Cardiac fibroblast (primary cell): ENCODE data around the gene CNPY3.
"Not testable (repeated sequence)": the region's sequence is repeated elsewhere in the genome, so short reads cannot be mapped to it uniquely, and the experiment has no call there.

Source experiments
- DNase-seq, 2 donors: peaks; one replicate each; pipeline versions ENCODE4 v3.0.0 to v3.0.0-alpha.2; 2010; ENCODE audit warnings: low read depth in 2 of 2
- H3K4me3 ChIP-seq, 2 donors: replicated peaks in 1 of 2; 1 replicate in 1 of 2; 2 replicates in 1 of 2; pipeline ENCODE4 v1.5.1; 2011; ENCODE audit warnings: low read depth in 2 of 2, low read length in 2 of 2, mild to moderate bottlenecking in 2 of 2, moderate library complexity in 1 of 2
- TF ChIP-seq, protein P1 (sequence below): IDR thresholded peaks from one replicate; pipeline ENCODE4 v1.5.1; 2011; ENCODE audit warnings: low read depth, mild to moderate bottlenecking, low read length, inconsistent platforms

The CNPY3 gene

DNA sequence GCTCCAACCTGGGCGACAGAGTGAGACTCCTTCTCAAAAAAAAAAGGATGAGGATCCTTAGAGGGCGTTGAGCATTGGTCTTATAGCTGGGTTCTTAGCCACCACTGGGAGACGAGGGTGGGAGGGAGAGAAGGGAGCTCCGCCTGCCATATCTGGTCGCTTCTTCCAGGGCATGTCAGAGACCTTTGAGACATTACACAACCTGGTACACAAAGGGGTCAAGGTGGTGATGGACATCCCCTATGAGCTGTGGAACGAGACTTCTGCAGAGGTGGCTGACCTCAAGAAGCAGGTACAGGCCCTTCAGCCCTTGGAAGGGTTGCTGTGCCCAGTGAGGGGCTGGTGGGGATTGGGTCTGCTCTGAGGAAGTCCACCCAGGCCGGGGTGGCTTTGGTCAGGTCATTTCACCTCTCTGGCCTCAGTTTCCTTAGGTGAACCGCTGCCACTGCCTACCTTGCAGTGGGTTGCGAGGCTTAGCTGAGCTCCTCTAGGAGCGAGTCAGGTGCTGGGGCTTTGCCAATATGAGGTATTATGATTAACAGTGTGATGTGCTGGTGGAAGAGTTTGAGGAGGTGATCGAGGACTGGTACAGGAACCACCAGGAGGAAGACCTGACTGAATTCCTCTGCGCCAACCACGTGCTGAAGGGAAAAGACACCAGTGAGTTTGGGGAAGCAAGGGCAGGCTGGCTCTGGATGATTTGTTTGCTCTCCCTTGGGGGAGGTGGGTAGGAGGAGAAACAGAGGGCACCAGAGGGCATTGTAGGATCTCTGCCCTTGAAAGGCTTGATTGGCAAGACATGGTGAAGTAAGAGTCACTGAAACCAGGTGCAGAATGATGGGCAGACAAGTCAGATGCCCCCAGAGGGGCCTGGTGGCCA, 8.5 kb downstream of the CNPY3 start:
- DNase-seq = no peak
- TF ChIP-seq, protein P1, sequence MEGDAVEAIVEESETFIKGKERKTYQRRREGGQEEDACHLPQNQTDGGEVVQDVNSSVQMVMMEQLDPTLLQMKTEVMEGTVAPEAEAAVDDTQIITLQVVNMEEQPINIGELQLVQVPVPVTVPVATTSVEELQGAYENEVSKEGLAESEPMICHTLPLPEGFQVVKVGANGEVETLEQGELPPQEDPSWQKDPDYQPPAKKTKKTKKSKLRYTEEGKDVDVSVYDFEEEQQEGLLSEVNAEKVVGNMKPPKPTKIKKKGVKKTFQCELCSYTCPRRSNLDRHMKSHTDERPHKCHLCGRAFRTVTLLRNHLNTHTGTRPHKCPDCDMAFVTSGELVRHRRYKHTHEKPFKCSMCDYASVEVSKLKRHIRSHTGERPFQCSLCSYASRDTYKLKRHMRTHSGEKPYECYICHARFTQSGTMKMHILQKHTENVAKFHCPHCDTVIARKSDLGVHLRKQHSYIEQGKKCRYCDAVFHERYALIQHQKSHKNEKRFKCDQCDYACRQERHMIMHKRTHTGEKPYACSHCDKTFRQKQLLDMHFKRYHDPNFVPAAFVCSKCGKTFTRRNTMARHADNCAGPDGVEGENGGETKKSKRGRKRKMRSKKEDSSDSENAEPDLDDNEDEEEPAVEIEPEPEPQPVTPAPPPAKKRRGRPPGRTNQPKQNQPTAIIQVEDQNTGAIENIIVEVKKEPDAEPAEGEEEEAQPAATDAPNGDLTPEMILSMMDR = no peak
- H3K4me3 ChIP-seq = no peak overlapping the region

DNA sequence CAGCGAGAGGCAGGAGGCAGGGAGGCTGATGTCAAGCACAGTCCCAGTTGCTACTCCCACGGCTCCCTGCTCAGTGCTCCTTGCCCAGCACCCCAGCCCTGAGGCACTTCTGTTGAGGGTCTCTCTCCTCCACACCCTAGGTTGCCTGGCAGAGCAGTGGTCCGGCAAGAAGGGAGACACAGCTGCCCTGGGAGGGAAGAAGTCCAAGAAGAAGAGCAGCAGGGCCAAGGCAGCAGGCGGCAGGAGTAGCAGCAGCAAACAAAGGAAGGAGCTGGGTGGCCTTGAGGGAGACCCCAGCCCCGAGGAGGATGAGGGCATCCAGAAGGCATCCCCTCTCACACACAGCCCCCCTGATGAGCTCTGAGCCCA, 9.1 kb downstream of the CNPY3 start:
- DNase-seq = no peak
- no peak overlapping the region for H3K4me3 ChIP-seq
- TF ChIP-seq, protein P1 = no peak

DNA sequence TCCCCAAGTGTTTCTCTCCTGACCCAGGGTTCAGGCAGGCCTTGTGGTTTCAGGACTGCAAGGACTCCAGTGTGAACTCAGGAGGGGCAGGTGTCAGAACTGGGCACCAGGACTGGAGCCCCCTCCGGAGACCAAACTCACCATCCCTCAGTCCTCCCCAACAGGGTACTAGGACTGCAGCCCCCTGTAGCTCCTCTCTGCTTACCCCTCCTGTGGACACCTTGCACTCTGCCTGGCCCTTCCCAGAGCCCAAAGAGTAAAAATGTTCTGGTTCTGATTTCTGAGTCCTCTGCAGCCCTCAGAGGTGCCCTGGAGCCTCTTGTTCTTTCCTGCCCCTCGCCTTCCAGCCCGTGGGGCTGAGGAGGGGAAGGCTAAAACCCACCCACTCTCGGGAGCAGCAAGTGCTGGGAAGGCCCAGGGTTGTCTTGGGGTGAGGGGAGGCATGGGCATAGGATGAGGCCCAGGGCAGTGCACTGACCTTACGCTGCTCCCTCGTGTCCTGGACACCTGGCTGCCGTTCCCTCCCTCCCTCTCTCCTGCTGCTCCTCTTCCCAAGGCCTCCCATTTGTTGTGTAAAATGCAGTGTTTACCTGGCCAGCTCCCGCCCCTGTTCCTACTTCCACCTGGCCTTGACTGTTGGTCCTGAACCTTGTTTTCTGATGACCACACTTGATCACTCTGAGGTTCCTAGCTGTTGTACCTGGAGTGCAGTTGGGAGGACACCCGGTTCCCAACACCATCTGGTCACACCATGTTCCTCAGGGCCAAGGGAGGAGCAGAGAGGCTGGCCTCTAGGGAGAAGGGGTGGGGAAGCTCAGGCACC, 9.9 kb downstream of the CNPY3 start:
- DNase-seq = no peak
- TF ChIP-seq, protein P1 = no peak
- no peak overlapping the region for H3K4me3 ChIP-seq

DNA sequence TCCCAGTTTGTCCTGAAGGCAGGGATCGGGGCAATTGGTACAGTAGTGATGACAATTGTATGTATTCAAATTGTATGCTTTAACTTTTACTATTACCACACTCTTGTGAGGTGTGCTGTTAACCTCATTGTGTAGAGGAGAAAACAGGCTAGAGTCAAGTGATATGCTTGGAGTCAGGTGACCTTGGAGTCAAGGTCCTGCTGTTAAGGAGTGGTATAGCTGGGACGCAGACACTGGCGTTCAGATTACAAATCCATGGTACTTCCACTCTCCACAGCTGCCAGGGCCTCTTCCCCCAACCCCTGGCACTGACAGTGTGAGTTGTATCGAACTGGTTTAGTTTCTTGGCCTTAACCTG, 10.5 kb downstream of the CNPY3 start:
- no peak overlapping the region for H3K4me3 ChIP-seq
- TF ChIP-seq, protein P1 = no peak
- DNase-seq = no peak

DNA sequence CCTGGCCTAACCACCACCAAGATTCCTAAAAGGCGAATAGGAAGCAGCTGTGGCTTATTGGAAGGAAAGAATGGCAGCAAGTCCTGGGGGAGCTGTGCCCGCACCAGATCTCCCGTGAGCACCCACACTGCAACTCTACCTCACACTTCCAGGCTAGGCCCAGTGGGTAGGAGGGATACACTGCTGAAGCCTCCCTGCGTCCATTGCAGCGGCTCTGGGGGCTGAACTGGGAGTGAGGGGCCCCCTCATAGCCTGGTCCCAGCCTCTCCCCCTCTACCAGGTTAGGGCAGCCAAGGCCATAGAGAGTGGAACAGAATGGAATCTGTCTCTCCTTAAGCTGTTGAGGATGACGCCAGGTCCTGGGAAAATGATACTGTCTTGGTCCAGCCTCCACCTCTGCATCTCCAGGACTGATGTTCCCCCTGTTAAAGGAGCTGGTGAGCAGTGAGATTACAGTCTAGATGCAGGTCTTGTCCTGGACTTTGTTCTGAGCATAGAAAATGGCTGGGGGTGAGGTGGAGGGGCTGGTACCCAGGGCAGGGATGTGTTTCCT, 11.3 kb downstream of the CNPY3 start:
- TF ChIP-seq, protein P1 = no peak
- DNase-seq = no peak
- H3K4me3 ChIP-seq = no peak overlapping the region

DNA sequence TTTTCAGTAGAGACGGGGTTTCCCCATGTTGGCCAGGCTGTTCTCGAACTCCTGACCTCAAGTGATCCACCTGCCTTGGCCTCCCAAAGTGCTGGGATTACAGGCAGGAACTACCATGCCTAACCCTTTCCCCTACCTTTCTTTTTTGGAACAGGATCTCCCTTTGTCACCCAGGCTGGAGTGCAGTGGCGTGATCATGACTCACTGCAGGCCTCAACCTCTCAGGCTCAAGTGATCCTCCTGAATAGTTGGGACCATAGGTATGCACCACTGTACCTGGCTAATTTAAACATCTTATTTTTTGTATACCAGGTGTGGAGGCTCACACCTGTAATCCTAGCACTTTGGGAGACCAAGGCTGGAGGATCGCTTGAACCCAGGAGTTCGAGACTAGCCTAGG, 12.1 kb downstream of the CNPY3 start:
- not testable (repeated sequence) for H3K4me3 ChIP-seq, DNase-seq

DNA sequence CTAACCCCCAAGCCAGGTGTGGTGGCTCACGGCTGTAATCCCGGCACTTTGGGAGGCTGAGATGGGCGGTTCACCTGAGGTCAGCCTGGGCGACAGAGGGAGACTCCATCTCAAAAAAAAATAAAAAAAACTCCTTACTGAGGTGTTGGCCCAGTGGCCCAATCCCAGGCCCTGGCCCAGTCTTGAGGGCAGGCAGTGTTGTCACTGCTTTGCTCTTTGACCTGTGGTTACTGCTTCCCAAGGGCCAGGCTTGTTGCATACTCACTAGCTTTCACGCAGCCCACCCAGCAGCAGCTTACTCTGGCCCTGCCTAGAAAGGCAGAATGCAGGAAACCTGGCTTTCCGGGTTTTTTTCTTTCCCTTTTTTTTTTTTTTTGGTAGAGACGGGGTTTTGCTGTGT, 13.2 kb downstream of the CNPY3 start:
- H3K4me3 ChIP-seq = no peak overlapping the region
- TF ChIP-seq, protein P1 = no peak
- DNase-seq = no peak
